ENCODE data around the gene IL17REL. TPM values are rescaled to one million over a fixed set of nuclear protein-coding genes. Genes with fewer than 3 reads are reported as not detected.

The IL17REL gene
- total and polyA plus RNA-seq, 2 of the 13 experiments (the other 11 are each of a cell fraction or from before 2014, with no cell fraction given) = not detected

DNA sequence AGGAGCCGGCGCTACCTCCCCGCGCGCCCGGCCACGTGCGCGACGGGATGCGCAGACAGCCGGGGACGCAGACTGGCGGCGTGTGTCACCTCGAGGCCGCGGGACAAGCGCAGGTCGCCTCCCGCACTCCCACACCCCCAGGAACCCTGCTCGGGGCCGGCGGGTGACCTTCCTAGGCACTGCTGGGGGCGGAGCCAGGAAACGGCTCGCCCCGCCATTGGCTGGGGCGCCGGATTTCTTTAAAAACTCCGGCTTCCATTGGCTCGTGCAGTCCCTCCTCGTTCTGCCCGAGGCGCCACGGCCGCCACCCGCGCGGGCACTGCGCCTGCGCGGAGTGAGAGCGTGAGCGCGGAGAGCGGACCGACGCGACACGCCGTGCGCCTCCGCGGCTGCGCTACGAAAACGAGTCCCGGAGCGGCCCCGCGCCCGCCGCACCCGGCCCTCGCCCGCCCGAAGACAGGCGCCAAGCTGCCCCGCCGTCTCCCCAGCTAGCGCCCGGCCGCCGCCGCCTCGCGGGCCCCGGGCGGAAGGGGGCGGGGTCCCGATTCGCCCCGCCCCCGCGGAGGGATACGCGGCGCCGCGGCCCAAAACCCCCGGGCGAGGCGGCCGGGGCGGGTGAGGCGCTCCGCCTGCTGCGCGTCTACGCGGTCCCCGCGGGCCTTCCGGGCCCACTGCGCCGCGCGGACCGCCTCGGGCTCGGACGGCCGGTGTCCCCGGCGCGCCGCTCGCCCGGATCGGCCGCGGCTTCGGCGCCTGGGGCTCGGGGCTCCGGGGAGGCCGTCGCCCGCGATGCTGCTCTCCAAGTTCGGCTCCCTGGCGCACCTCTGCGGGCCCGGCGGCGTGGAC, 52.2 kb downstream of the IL17REL start, which contains the start of gene PIM3 (continued):
- TF ChIP-seq, protein P1, sequence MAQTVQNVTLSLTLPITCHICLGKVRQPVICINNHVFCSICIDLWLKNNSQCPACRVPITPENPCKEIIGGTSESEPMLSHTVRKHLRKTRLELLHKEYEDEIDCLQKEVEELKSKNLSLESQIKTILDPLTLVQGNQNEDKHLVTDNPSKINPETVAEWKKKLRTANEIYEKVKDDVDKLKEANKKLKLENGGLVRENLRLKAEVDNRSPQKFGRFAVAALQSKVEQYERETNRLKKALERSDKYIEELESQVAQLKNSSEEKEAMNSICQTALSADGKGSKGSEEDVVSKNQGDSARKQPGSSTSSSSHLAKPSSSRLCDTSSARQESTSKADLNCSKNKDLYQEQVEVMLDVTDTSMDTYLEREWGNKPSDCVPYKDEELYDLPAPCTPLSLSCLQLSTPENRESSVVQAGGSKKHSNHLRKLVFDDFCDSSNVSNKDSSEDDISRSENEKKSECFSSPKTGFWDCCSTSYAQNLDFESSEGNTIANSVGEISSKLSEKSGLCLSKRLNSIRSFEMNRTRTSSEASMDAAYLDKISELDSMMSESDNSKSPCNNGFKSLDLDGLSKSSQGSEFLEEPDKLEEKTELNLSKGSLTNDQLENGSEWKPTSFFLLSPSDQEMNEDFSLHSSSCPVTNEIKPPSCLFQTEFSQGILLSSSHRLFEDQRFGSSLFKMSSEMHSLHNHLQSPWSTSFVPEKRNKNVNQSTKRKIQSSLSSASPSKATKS (CRISPR knock-in tag; IDR thresholded peaks at IDR 0.05) = no peak; the same call in 1 of the 2 replicates
- TF ChIP-seq, protein P2, sequence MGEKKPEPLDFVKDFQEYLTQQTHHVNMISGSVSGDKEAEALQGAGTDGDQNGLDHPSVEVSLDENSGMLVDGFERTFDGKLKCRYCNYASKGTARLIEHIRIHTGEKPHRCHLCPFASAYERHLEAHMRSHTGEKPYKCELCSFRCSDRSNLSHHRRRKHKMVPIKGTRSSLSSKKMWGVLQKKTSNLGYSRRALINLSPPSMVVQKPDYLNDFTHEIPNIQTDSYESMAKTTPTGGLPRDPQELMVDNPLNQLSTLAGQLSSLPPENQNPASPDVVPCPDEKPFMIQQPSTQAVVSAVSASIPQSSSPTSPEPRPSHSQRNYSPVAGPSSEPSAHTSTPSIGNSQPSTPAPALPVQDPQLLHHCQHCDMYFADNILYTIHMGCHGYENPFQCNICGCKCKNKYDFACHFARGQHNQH (CRISPR knock-in tag; IDR thresholded peaks at IDR 0.05) = no peak
- TF ChIP-seq ZNF331 (CRISPR knock-in tag; IDR thresholded peaks at IDR 0.05) (peak; percentile 45; the same call in 1 of the 2 replicates), SATB2 (CRISPR knock-in tag; IDR thresholded peaks at IDR 0.05) (peak; percentile 84; the same call in 1 of the 2 replicates), SMC3 (IDR thresholded peaks at IDR 0.05; ENCODE audit: low read length) (no peak), THAP11 (CRISPR knock-in tag; IDR thresholded peaks at IDR 0.05) (peak; percentile 62), TCF12 (IDR thresholded peaks at IDR 0.05) (no peak), TCF12 (CRISPR knock-in tag; IDR thresholded peaks at IDR 0.05) (peak; percentile 74; the same call in 1 of the 2 replicates), TEAD3 (CRISPR knock-in tag; optimal IDR thresholded peaks at IDR 0.05; ENCODE audit: borderline replicate concordance) (no peak), FOSL2 (CRISPR knock-in tag; IDR thresholded peaks at IDR 0.05) (peak; percentile 43; the same call in 1 of the 2 replicates), ERF (CRISPR knock-in tag; IDR thresholded peaks at IDR 0.05) (peak; percentile 42; the same call in 1 of the 2 replicates), KLF15 (CRISPR knock-in tag; IDR thresholded peaks at IDR 0.05; ENCODE audit: borderline replicate concordance) (0 out of 2 replicates have a peak, but pooled peaks have one; percentile 45), KMT2A (CRISPR knock-in tag; IDR thresholded peaks at IDR 0.05) (no peak), LCORL (IDR thresholded peaks at IDR 0.05) (no peak), LCORL (CRISPR knock-in tag; IDR thresholded peaks at IDR 0.05) (peak; percentile 76; the same call in 1 of the 2 replicates)
- TF ChIP-seq, protein P3, sequence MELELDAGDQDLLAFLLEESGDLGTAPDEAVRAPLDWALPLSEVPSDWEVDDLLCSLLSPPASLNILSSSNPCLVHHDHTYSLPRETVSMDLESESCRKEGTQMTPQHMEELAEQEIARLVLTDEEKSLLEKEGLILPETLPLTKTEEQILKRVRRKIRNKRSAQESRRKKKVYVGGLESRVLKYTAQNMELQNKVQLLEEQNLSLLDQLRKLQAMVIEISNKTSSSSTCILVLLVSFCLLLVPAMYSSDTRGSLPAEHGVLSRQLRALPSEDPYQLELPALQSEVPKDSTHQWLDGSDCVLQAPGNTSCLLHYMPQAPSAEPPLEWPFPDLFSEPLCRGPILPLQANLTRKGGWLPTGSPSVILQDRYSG (CRISPR knock-in tag; IDR thresholded peaks at IDR 0.05) = peak; percentile 66; the same call in 1 of the 2 replicates
- TF ChIP-seq, protein P4, sequence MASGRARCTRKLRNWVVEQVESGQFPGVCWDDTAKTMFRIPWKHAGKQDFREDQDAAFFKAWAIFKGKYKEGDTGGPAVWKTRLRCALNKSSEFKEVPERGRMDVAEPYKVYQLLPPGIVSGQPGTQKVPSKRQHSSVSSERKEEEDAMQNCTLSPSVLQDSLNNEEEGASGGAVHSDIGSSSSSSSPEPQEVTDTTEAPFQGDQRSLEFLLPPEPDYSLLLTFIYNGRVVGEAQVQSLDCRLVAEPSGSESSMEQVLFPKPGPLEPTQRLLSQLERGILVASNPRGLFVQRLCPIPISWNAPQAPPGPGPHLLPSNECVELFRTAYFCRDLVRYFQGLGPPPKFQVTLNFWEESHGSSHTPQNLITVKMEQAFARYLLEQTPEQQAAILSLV (CRISPR knock-in tag; IDR thresholded peaks at IDR 0.05; ENCODE audit: borderline replicate concordance) = peak; percentile 77; the same call in 1 of the 2 replicates
- TF ChIP-seq, protein P5, sequence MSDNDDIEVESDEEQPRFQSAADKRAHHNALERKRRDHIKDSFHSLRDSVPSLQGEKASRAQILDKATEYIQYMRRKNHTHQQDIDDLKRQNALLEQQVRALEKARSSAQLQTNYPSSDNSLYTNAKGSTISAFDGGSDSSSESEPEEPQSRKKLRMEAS (IDR thresholded peaks at IDR 0.05) = peak; percentile 98
- TF ChIP-seq, protein P6, sequence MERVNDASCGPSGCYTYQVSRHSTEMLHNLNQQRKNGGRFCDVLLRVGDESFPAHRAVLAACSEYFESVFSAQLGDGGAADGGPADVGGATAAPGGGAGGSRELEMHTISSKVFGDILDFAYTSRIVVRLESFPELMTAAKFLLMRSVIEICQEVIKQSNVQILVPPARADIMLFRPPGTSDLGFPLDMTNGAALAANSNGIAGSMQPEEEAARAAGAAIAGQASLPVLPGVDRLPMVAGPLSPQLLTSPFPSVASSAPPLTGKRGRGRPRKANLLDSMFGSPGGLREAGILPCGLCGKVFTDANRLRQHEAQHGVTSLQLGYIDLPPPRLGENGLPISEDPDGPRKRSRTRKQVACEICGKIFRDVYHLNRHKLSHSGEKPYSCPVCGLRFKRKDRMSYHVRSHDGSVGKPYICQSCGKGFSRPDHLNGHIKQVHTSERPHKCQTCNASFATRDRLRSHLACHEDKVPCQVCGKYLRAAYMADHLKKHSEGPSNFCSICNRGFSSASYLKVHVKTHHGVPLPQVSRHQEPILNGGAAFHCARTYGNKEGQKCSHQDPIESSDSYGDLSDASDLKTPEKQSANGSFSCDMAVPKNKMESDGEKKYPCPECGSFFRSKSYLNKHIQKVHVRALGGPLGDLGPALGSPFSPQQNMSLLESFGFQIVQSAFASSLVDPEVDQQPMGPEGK (CRISPR knock-in tag; IDR thresholded peaks at IDR 0.05) = peak; percentile 88
- TF ChIP-seq, protein P7, sequence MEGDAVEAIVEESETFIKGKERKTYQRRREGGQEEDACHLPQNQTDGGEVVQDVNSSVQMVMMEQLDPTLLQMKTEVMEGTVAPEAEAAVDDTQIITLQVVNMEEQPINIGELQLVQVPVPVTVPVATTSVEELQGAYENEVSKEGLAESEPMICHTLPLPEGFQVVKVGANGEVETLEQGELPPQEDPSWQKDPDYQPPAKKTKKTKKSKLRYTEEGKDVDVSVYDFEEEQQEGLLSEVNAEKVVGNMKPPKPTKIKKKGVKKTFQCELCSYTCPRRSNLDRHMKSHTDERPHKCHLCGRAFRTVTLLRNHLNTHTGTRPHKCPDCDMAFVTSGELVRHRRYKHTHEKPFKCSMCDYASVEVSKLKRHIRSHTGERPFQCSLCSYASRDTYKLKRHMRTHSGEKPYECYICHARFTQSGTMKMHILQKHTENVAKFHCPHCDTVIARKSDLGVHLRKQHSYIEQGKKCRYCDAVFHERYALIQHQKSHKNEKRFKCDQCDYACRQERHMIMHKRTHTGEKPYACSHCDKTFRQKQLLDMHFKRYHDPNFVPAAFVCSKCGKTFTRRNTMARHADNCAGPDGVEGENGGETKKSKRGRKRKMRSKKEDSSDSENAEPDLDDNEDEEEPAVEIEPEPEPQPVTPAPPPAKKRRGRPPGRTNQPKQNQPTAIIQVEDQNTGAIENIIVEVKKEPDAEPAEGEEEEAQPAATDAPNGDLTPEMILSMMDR (CRISPR knock-in tag; IDR thresholded peaks at IDR 0.05) = 0 out of 2 replicates have a peak, but pooled peaks have one; percentile 14

Data from HepG2 (cell line).